Upper lobe of left lung (tissue), 4 donors: Measurements from ENCODE around the gene KIF15.

Experiments used
- CTCF ChIP-seq, 6 experiments: fragments of 450-650 bp in 4 of 6; fragments of 200-600 bp in 2 of 6; sonication (generic) in 2 of 6; IDR thresholded peaks; one replicate each; pipeline ENCODE4 v1.5.1; 2016 to 2019; ENCODE audit warnings: antibody characterized with exemption in 6 of 6
- EP300 ChIP-seq, 4 donors: sonication (generic); formaldehyde crosslinking; IDR thresholded peaks; one replicate each; pipeline ENCODE4 v1.5.1; 2017; ENCODE audit warnings: antibody characterized with exemption in 4 of 4, control low read depth in 2 of 4
- POLR2A ChIP-seq, 4 donors: fragments of 450-650 bp; IDR thresholded peaks; one replicate each; pipeline ENCODE4 v1.5.1; 2016 to 2017; ENCODE audit warnings: antibody characterized with exemption in 4 of 4, mild to moderate bottlenecking in 2 of 4

GRCh38 chr3:44886561-44886960 lies 125.0 kb downstream of the KIF15 start:
- no peak for TF ChIP-seq CTCF (IDR thresholded peaks at IDR 0.05)
- no peak for TF ChIP-seq EP300 (IDR thresholded peaks at IDR 0.05)
- no peak for TF ChIP-seq POLR2A (IDR thresholded peaks at IDR 0.05)
